ENCODE data around the gene SGMS1. TPM values are rescaled to one million over a fixed set of nuclear protein-coding genes. Genes with fewer than 3 reads are reported as not detected.
A peak's percentile ranks its signal among the peaks of the same experiment; 100 is the strongest.
"Not testable (repeated sequence)": the region's sequence is repeated elsewhere in the genome, so short reads cannot be mapped to it uniquely, and the experiment has no call there.

Gene SGMS1
- total and polyA plus RNA-seq, 2 donors: 14.7 to 25.5 TPM

- Histone ChIP-seq H3K4me3 (ENCODE audit: low read length in 2 of 2) (no peak overlapping the region), H3K36me3 (ENCODE audit: control insufficient read depth in 2 of 2, insufficient read depth in 2 of 2, low read length in 1 of 2) (no peaks in the 10 kb centered on the region), H3K9me3 (ENCODE audit: control insufficient read depth in 2 of 2, insufficient read depth in 1 of 2, low read length in 1 of 2) (no peaks in the 10 kb centered on the region), H3K4me1 (ENCODE audit: control insufficient read depth in 2 of 2, insufficient read depth in 2 of 2, low read length in 2 of 2) (peaks cover 0 to 3% of the 10 kb centered on the region in 2 donors), H3K27me3 (ENCODE audit: control insufficient read depth in 2 of 2, insufficient read depth in 1 of 2, low read length in 1 of 2) (no peaks in the 10 kb centered on the region), H3K27ac (ENCODE audit: low read depth in 1 of 2, low read length in 1 of 2) (no peak overlapping the region)
- no peak for DNase-seq (ENCODE audit: low read depth in 6 of 9, low spot score in 9 of 9)
Measured at GRCh38 chr10:50574305-50574704, 49.5 kb downstream of the SGMS1 start.

GRCh38 chr10:50572017-50572491, 51.7 kb downstream of the SGMS1 start:
- no peak overlapping the region for H3K4me3 ChIP-seq (ENCODE audit: low read length in 2 of 2)
- H3K27ac ChIP-seq (ENCODE audit: low read depth in 1 of 2, low read length in 1 of 2): peak overlapping the region in 1 of 2 donors; percentile 5
- H3K9me3 ChIP-seq (ENCODE audit: control insufficient read depth in 2 of 2, insufficient read depth in 1 of 2, low read length in 1 of 2): no peaks in the 10 kb centered on the region
- H3K4me1 ChIP-seq (ENCODE audit: control insufficient read depth in 2 of 2, insufficient read depth in 2 of 2, low read length in 2 of 2): peaks cover 0 to 3% of the 10 kb centered on the region in 2 donors
- H3K36me3 ChIP-seq (ENCODE audit: control insufficient read depth in 2 of 2, insufficient read depth in 2 of 2, low read length in 1 of 2): no peaks in the 10 kb centered on the region
- no peaks in the 10 kb centered on the region for H3K27me3 ChIP-seq (ENCODE audit: control insufficient read depth in 2 of 2, insufficient read depth in 1 of 2, low read length in 1 of 2)
- no peak for DNase-seq (ENCODE audit: low read depth in 6 of 9, low spot score in 9 of 9)
- 96% methylated on average over 2 of the region's 2 CpGs for WGBS

GRCh38 chr10:50568750-50569149, 55.0 kb downstream of the SGMS1 start:
- not testable (repeated sequence) for H3K36me3 ChIP-seq (ENCODE audit: control insufficient read depth in 2 of 2, insufficient read depth in 2 of 2, low read length in 1 of 2); H3K9me3 ChIP-seq (ENCODE audit: control insufficient read depth in 2 of 2, insufficient read depth in 1 of 2, low read length in 1 of 2); H3K27me3 ChIP-seq (ENCODE audit: control insufficient read depth in 2 of 2, insufficient read depth in 1 of 2, low read length in 1 of 2); H3K4me3 ChIP-seq (ENCODE audit: low read length in 2 of 2); H3K27ac ChIP-seq (ENCODE audit: low read depth in 1 of 2, low read length in 1 of 2); DNase-seq (ENCODE audit: low read depth in 6 of 9, low spot score in 9 of 9); H3K4me1 ChIP-seq (ENCODE audit: control insufficient read depth in 2 of 2, insufficient read depth in 2 of 2, low read length in 2 of 2)
- WGBS: 97% methylated on average over 4 of the region's 4 CpGs

- no peaks in the 10 kb centered on the region for H3K36me3 ChIP-seq (ENCODE audit: control insufficient read depth in 2 of 2, insufficient read depth in 2 of 2, low read length in 1 of 2)
- WGBS: 67% methylated on average over 3 of the region's 3 CpGs
- H3K9me3 ChIP-seq (ENCODE audit: control insufficient read depth in 2 of 2, insufficient read depth in 1 of 2, low read length in 1 of 2): no peaks in the 10 kb centered on the region
- no peaks in the 10 kb centered on the region for H3K4me1 ChIP-seq (ENCODE audit: control insufficient read depth in 2 of 2, insufficient read depth in 2 of 2, low read length in 2 of 2)
- no peak overlapping the region for H3K4me3 ChIP-seq (ENCODE audit: low read length in 2 of 2)
- no peak overlapping the region for H3K27ac ChIP-seq (ENCODE audit: low read depth in 1 of 2, low read length in 1 of 2)
- no peak for DNase-seq (ENCODE audit: low read depth in 6 of 9, low spot score in 9 of 9)
- H3K27me3 ChIP-seq (ENCODE audit: control insufficient read depth in 2 of 2, insufficient read depth in 1 of 2, low read length in 1 of 2): no peaks in the 10 kb centered on the region
Measured at GRCh38 chr10:50567384-50567783, 56.4 kb downstream of the SGMS1 start.

- Histone ChIP-seq H3K36me3 (ENCODE audit: control insufficient read depth in 2 of 2, insufficient read depth in 2 of 2, low read length in 1 of 2) (no peaks in the 10 kb centered on the region), H3K4me3 (ENCODE audit: low read length in 2 of 2) (no peak overlapping the region), H3K9me3 (ENCODE audit: control insufficient read depth in 2 of 2, insufficient read depth in 1 of 2, low read length in 1 of 2) (no peaks in the 10 kb centered on the region), H3K4me1 (ENCODE audit: control insufficient read depth in 2 of 2, insufficient read depth in 2 of 2, low read length in 2 of 2) (no peaks in the 10 kb centered on the region), H3K27me3 (ENCODE audit: control insufficient read depth in 2 of 2, insufficient read depth in 1 of 2, low read length in 1 of 2) (no peaks in the 10 kb centered on the region), H3K27ac (ENCODE audit: low read depth in 1 of 2, low read length in 1 of 2) (no peak overlapping the region)
- no peak for DNase-seq (ENCODE audit: low read depth in 6 of 9, low spot score in 9 of 9)
- 97% methylated on average over 1 of the region's 1 CpG for WGBS
Measured at GRCh38 chr10:50566150-50566549, 57.6 kb downstream of the SGMS1 start.

- Histone ChIP-seq H3K27ac (ENCODE audit: low read depth in 1 of 2, low read length in 1 of 2) (no peak overlapping the region), H3K9me3 (ENCODE audit: control insufficient read depth in 2 of 2, insufficient read depth in 1 of 2, low read length in 1 of 2) (no peaks in the 10 kb centered on the region), H3K36me3 (ENCODE audit: control insufficient read depth in 2 of 2, insufficient read depth in 2 of 2, low read length in 1 of 2) (no peaks in the 10 kb centered on the region), H3K4me1 (ENCODE audit: control insufficient read depth in 2 of 2, insufficient read depth in 2 of 2, low read length in 2 of 2) (no peaks in the 10 kb centered on the region), H3K27me3 (ENCODE audit: control insufficient read depth in 2 of 2, insufficient read depth in 1 of 2, low read length in 1 of 2) (no peaks in the 10 kb centered on the region), H3K4me3 (ENCODE audit: low read length in 2 of 2) (no peak overlapping the region)
- 98% methylated on average over 9 of the region's 9 CpGs for WGBS
- DNase-seq (ENCODE audit: low read depth in 6 of 9, low spot score in 9 of 9): no peak
Measured at GRCh38 chr10:50565301-50566083, 58.3 kb downstream of the SGMS1 start.

- Histone ChIP-seq H3K9me3 (ENCODE audit: control insufficient read depth in 2 of 2, insufficient read depth in 1 of 2, low read length in 1 of 2) (no peaks in the 10 kb centered on the region), H3K4me3 (ENCODE audit: low read length in 2 of 2) (no peak overlapping the region), H3K27ac (ENCODE audit: low read depth in 1 of 2, low read length in 1 of 2) (no peak overlapping the region), H3K36me3 (ENCODE audit: control insufficient read depth in 2 of 2, insufficient read depth in 2 of 2, low read length in 1 of 2) (no peaks in the 10 kb centered on the region), H3K4me1 (ENCODE audit: control insufficient read depth in 2 of 2, insufficient read depth in 2 of 2, low read length in 2 of 2) (no peaks in the 10 kb centered on the region), H3K27me3 (ENCODE audit: control insufficient read depth in 2 of 2, insufficient read depth in 1 of 2, low read length in 1 of 2) (no peaks in the 10 kb centered on the region)
- no peak for DNase-seq (ENCODE audit: low read depth in 6 of 9, low spot score in 9 of 9)
- 96% methylated on average over 5 of the region's 5 CpGs for WGBS
Measured at GRCh38 chr10:50563906-50564305, 59.9 kb downstream of the SGMS1 start.

GRCh38 chr10:50561816-50562215, 61.9 kb downstream of the SGMS1 start:
- H3K36me3 ChIP-seq (ENCODE audit: control insufficient read depth in 2 of 2, insufficient read depth in 2 of 2, low read length in 1 of 2): no peaks in the 10 kb centered on the region
- H3K27ac ChIP-seq (ENCODE audit: low read depth in 1 of 2, low read length in 1 of 2): no peak overlapping the region
- H3K4me3 ChIP-seq (ENCODE audit: low read length in 2 of 2): no peak overlapping the region
- WGBS: 73% methylated on average over 2 of the region's 2 CpGs
- no peaks in the 10 kb centered on the region for H3K27me3 ChIP-seq (ENCODE audit: control insufficient read depth in 2 of 2, insufficient read depth in 1 of 2, low read length in 1 of 2)
- H3K9me3 ChIP-seq (ENCODE audit: control insufficient read depth in 2 of 2, insufficient read depth in 1 of 2, low read length in 1 of 2): no peaks in the 10 kb centered on the region
- no peaks in the 10 kb centered on the region for H3K4me1 ChIP-seq (ENCODE audit: control insufficient read depth in 2 of 2, insufficient read depth in 2 of 2, low read length in 2 of 2)
- DNase-seq (ENCODE audit: low read depth in 6 of 9, low spot score in 9 of 9): peak in 3 of 9 donors; percentile 12 to 54 (median 33)

GRCh38 chr10:50561266-50561665, 62.5 kb downstream of the SGMS1 start:
- 93% methylated on average over 5 of the region's 5 CpGs for WGBS
- Histone ChIP-seq H3K4me3 (ENCODE audit: low read length in 2 of 2) (no peak overlapping the region), H3K36me3 (ENCODE audit: control insufficient read depth in 2 of 2, insufficient read depth in 2 of 2, low read length in 1 of 2) (no peaks in the 10 kb centered on the region), H3K4me1 (ENCODE audit: control insufficient read depth in 2 of 2, insufficient read depth in 2 of 2, low read length in 2 of 2) (no peaks in the 10 kb centered on the region), H3K27me3 (ENCODE audit: control insufficient read depth in 2 of 2, insufficient read depth in 1 of 2, low read length in 1 of 2) (no peaks in the 10 kb centered on the region), H3K27ac (ENCODE audit: low read depth in 1 of 2, low read length in 1 of 2) (no peak overlapping the region), H3K9me3 (ENCODE audit: control insufficient read depth in 2 of 2, insufficient read depth in 1 of 2, low read length in 1 of 2) (no peaks in the 10 kb centered on the region)
- no peak for DNase-seq (ENCODE audit: low read depth in 6 of 9, low spot score in 9 of 9)
